Measurements from ENCODE around the gene TCEAL4. TPM values are rescaled to one million over a fixed set of nuclear protein-coding genes. Genes with fewer than 3 reads are reported as not detected.

The TCEAL4 gene
- total RNA-seq, 4 donors from 2014 or later = 79.8 to 380 (median 308) TPM

DNA sequence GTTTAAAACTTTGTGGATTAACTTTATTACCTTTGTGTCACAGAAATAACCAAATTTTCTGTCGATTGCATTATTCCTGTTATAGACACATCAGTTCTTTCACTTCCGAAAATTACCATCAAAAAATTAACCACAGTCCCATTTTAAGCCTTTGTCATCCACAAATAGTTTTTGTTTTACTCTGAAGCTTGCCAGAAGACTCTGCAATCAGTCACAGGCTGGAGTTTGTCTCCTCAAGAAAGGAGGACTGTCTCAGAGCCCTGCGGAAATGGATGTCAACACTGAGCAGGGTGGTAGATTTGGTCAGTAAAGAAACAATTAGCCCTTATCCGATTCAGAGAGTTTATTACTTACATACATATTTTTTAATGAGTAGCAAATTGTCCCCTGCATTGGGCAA lies 20.1 kb upstream of the TCEAL4 start:
- H3K4me3 ChIP-seq = no peak overlapping the region
- H3K4me1 ChIP-seq = no peaks in the 10 kb centered on the region
- no peak for DNase-seq
- no peaks in the 10 kb centered on the region for H3K36me3 ChIP-seq
- intact Hi-C loops (cut with DNase I; ENCODE audit: low total_unique reads) = no loop called here
- TF ChIP-seq, protein P1, sequence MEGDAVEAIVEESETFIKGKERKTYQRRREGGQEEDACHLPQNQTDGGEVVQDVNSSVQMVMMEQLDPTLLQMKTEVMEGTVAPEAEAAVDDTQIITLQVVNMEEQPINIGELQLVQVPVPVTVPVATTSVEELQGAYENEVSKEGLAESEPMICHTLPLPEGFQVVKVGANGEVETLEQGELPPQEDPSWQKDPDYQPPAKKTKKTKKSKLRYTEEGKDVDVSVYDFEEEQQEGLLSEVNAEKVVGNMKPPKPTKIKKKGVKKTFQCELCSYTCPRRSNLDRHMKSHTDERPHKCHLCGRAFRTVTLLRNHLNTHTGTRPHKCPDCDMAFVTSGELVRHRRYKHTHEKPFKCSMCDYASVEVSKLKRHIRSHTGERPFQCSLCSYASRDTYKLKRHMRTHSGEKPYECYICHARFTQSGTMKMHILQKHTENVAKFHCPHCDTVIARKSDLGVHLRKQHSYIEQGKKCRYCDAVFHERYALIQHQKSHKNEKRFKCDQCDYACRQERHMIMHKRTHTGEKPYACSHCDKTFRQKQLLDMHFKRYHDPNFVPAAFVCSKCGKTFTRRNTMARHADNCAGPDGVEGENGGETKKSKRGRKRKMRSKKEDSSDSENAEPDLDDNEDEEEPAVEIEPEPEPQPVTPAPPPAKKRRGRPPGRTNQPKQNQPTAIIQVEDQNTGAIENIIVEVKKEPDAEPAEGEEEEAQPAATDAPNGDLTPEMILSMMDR (IDR thresholded peaks at IDR 0.05) = no peak
- no peak for TF ChIP-seq POLR2A (IDR thresholded peaks at IDR 0.05)
- H3K27me3 ChIP-seq = peaks cover 0 to 5% of the 10 kb centered on the region in 2 donors
- H3K27ac ChIP-seq = peak overlapping the region; percentile 43 to 70
- H3K9me3 ChIP-seq = no peaks in the 10 kb centered on the region

DNA sequence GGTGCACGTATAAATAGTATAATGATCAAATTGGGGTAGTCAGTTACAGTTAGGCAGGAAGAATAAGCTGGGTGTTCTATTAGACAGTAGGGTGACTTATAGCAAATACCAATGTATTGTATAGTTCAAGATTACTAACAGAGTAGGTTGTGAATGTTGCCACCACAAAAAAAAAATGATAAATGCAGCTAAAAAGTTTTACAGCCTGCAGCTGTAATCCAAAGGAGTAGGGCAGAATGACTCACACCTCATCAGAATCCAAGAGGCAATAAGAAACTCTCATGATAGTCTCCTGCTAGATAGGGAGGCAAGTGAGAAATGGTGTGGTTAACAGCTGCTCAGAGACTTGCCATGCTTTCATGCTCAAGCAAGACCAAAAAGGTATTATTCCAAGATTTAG lies 19.6 kb upstream of the TCEAL4 start:
- peaks cover 0 to 6% of the 10 kb centered on the region in 2 donors for H3K27me3 ChIP-seq
- peak overlapping the region; percentile 43 to 70 for H3K27ac ChIP-seq
- no peaks in the 10 kb centered on the region for H3K9me3 ChIP-seq
- H3K4me1 ChIP-seq = no peaks in the 10 kb centered on the region
- no peak for TF ChIP-seq POLR2A (IDR thresholded peaks at IDR 0.05)
- TF ChIP-seq, protein P1 (IDR thresholded peaks at IDR 0.05) = no peak
- H3K36me3 ChIP-seq = no peaks in the 10 kb centered on the region
- intact Hi-C loops (cut with DNase I; ENCODE audit: low total_unique reads) = no loop called here
- no peak for DNase-seq
- H3K4me3 ChIP-seq = no peak overlapping the region

DNA sequence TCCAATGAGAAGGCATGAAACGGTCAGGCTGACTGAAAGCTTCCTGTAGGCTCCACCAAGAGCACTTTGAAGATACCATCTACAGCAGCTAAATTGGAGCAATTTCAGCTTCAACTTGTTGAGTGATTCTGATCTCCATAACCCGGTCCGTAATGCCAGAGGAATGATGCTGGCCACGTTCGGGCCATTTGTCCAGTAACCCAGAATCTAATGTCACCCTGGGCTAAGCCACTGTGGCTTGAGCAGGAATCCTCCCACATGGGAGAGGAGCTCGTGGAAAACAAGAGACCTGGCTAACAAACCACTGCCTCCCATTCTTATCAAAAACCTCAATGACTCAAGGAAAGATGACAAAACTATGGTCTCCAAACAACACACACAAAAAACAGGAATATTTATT lies 14.2 kb upstream of the TCEAL4 start:
- intact Hi-C loops (cut with DNase I; ENCODE audit: low total_unique reads) = no loop called here
- no peaks in the 10 kb centered on the region for H3K36me3 ChIP-seq
- no peak for TF ChIP-seq POLR2A (IDR thresholded peaks at IDR 0.05)
- TF ChIP-seq, protein P1 (IDR thresholded peaks at IDR 0.05) = no peak
- peak overlapping the region in 1 of 2 donors; percentile 63 for H3K27ac ChIP-seq
- peaks cover 0 to 6% of the 10 kb centered on the region in 2 donors for H3K27me3 ChIP-seq
- no peak for DNase-seq
- no peak overlapping the region for H3K4me3 ChIP-seq
- no peaks in the 10 kb centered on the region for H3K9me3 ChIP-seq
- no peaks in the 10 kb centered on the region for H3K4me1 ChIP-seq

DNA sequence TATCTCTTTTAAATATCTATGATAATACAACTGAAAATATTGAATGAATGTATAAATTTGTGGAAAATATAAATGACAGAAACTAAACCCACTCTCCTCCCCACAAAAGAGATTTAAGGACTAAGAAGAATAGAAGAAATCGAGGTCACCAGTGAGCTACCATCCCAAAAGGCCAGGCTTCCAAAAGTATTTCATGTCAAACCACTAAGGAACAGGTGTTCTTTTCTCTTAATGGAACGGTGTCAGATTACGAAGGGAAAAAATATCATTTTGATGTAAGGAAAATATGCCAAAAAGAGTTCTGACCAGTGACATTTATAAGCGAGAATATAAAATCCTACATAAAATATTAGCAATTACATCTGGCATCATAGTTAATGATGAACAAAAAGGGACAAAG lies 13.6 kb upstream of the TCEAL4 start:
- peak overlapping the region; percentile 49 to 63 for H3K27ac ChIP-seq
- TF ChIP-seq, protein P1 (IDR thresholded peaks at IDR 0.05) = no peak
- no peak for TF ChIP-seq POLR2A (IDR thresholded peaks at IDR 0.05)
- no peak overlapping the region for H3K4me3 ChIP-seq
- H3K9me3 ChIP-seq = no peaks in the 10 kb centered on the region
- H3K4me1 ChIP-seq = no peaks in the 10 kb centered on the region
- peaks cover 0 to 6% of the 10 kb centered on the region in 2 donors for H3K27me3 ChIP-seq
- intact Hi-C loops (cut with DNase I; ENCODE audit: low total_unique reads) = no loop called here
- DNase-seq = no peak
- H3K36me3 ChIP-seq = no peaks in the 10 kb centered on the region

DNA sequence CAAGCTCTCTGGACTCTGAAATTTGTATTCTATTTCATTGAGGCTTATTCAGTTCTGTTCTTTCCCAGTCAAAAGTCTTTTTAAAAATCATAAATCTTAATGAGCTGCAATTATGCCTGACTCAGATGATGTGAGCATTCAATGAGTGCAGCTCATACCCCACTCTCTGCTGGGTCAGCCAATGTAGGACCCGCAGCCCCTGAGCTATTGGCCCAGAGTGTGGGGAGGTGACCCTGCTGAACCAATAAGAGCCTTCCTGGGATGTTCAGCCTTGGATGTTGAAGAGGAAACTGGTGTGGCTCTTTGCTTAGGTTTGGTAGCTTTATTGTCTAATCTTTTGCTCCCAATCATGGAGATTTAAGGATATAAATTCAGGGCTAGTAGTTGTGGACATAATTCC lies 12.1 kb upstream of the TCEAL4 start:
- Histone ChIP-seq H3K4me1 (no peaks in the 10 kb centered on the region), H3K4me3 (no peak overlapping the region), H3K27me3 (peaks cover 0 to 6% of the 10 kb centered on the region in 2 donors), H3K27ac (peak overlapping the region; percentile 49 to 63), H3K36me3 (no peaks in the 10 kb centered on the region), H3K9me3 (no peaks in the 10 kb centered on the region)
- DNase-seq = peak in 1 of 2 donors; percentile 38
- intact Hi-C loops (cut with DNase I; ENCODE audit: low total_unique reads) = no loop called here
- no peak for TF ChIP-seq POLR2A (IDR thresholded peaks at IDR 0.05)
- TF ChIP-seq, protein P1 (IDR thresholded peaks at IDR 0.05) = no peak

Data from uterus (tissue), 4 donors.